HepG2 (cell line): ENCODE measurements around the gene ART1. TPM values are rescaled to one million over a fixed set of nuclear protein-coding genes. Genes with fewer than 3 reads are reported as not detected.
A peak's percentile ranks its signal among the peaks of the same experiment; 100 is the strongest.

Experiments
- CHCHD3 ChIP-seq: sonication (generic); formaldehyde crosslinking; IDR thresholded peaks from 2 replicates; pipeline ENCODE4 v1.8.0; 2022; ENCODE audit warnings: mild to moderate bottlenecking, missing genetic modification reagents, moderate library complexity
- DNMT3B ChIP-seq: conservative IDR thresholded peaks from 2 replicates; pipeline ENCODE4 v1.6.1; 2016; ENCODE audit warnings: missing biosample characterization, control low read depth
- FUBP1 ChIP-seq: sonication (generic); formaldehyde crosslinking; IDR thresholded peaks from 2 replicates; pipeline ENCODE4 v1.5.1; 2020; ENCODE audit warnings: missing genetic modification reagents, mild to moderate bottlenecking, borderline replicate concordance
- GTF2F1 ChIP-seq: fragments of 150-350 bp; IDR thresholded peaks from 2 replicates; pipeline ENCODE4 v1.6.1; 2014; ENCODE audit warnings: low read length
- MED1 ChIP-seq: sonication (generic); formaldehyde crosslinking; IDR thresholded peaks from 2 replicates; pipeline ENCODE4 v1.4.0; 2020; ENCODE audit warnings: missing genetic modification reagents
- MIXL1 ChIP-seq: IDR thresholded peaks from 2 replicates; pipeline ENCODE4 v1.6.1; 2016
- MLXIP ChIP-seq: sonication (generic); formaldehyde crosslinking; IDR thresholded peaks from 2 replicates; pipeline ENCODE4 v1.9.0; 2021; ENCODE audit warnings: missing genetic modification reagents, borderline replicate concordance
- NFKB2 ChIP-seq: sonication (generic); formaldehyde crosslinking; IDR thresholded peaks from 2 replicates; pipeline ENCODE4 v1.4.0; 2020; ENCODE audit warnings: missing genetic modification reagents, borderline replicate concordance
- PITX1 ChIP-seq: sonication (generic); formaldehyde crosslinking; IDR thresholded peaks from 2 replicates; pipeline ENCODE4 v1.5.1; 2020; ENCODE audit warnings: mild to moderate bottlenecking, missing genetic modification reagents
- RFX5 ChIP-seq: IDR thresholded peaks from 2 replicates; pipeline ENCODE4 v1.6.1; 2011; ENCODE audit warnings: low read depth, low read length, improper control_type of control experiment
- SP1 ChIP-seq, 2 experiments: fragments of 450-650 bp in 1 of 2; sonication (generic) in 1 of 2; formaldehyde crosslinking in 1 of 2; IDR thresholded peaks; 2 replicates each; pipeline versions ENCODE4 v1.4.0 to v1.6.1; 2016 to 2020; ENCODE audit warnings: missing genetic modification reagents in 1 of 2
- SP4 ChIP-seq: sonication (generic); formaldehyde crosslinking; IDR thresholded peaks from 2 replicates; pipeline ENCODE4 v1.8.1; 2023; ENCODE audit warnings: mild to moderate bottlenecking, missing genetic modification reagents
- ZNF10 ChIP-seq: sonication (generic); formaldehyde crosslinking; IDR thresholded peaks from 2 replicates; pipeline ENCODE4 v1.4.0; 2020; ENCODE audit warnings: mild to moderate bottlenecking, low read depth, missing genetic modification reagents, borderline replicate concordance
- ZNF263 ChIP-seq: sonication (generic); formaldehyde crosslinking; IDR thresholded peaks from 2 replicates; pipeline ENCODE4 v1.4.0; 2020; ENCODE audit warnings: missing genetic modification reagents
- ZNF430 ChIP-seq: sonication (generic); formaldehyde crosslinking; IDR thresholded peaks from 2 replicates; pipeline ENCODE4 v1.9.0; 2021; ENCODE audit warnings: mild to moderate bottlenecking, missing genetic modification reagents
- ZNF687 ChIP-seq: sonication (generic); formaldehyde crosslinking; IDR thresholded peaks from 2 replicates; pipeline ENCODE4 v1.5.1; 2020; ENCODE audit warnings: mild to moderate bottlenecking, missing genetic modification reagents, moderate library complexity
- ZNF773 ChIP-seq: sonication (generic); formaldehyde crosslinking; IDR thresholded peaks from 2 replicates; pipeline ENCODE4 v1.4.0; 2020; ENCODE audit warnings: missing genetic modification reagents, borderline replicate concordance
- ZNF782 ChIP-seq: sonication (generic); formaldehyde crosslinking; IDR thresholded peaks from 2 replicates; pipeline ENCODE4 v1.4.0; 2020; ENCODE audit warnings: missing genetic modification reagents, mild to moderate bottlenecking, borderline replicate concordance
- ZNF891 ChIP-seq: sonication (generic); formaldehyde crosslinking; IDR thresholded peaks from 2 replicates; pipeline ENCODE4 v1.5.0; 2020; ENCODE audit warnings: mild to moderate bottlenecking, missing genetic modification reagents
- ZSCAN9 ChIP-seq: IDR thresholded peaks from 2 replicates; pipeline ENCODE4 v1.6.1; 2016; ENCODE audit warnings: borderline replicate concordance
- polyA plus RNA-seq, 8 experiments: library from polyadenylated mRNA; depleted of rRNA in 3 of 8; stranded (reverse) in 7 of 8; unstranded in 1 of 8; fragments of >200 nt; fragmentation: Illumina TruSeq in 4 of 8; extraction: Trizol in 4 of 8; gene quantifications; 2 replicates each; pipeline versions ENCODE4 v1.2.1 to v1.2.3, GENCODE V29; 2011 to 2016; ENCODE audit warnings: low read depth in 4 of 8, missing spikeins in 1 of 8, mixed read lengths in 1 of 8; ENCODE audit not compliant: insufficient read depth in 1 of 8
- total RNA-seq, 5 experiments: library from RNA; depleted of rRNA; stranded (reverse); fragments of >200 nt; fragmentation: Illumina TruSeq; extraction: Trizol; gene quantifications; 2 replicates each; pipeline ENCODE4 v1.2.3, GENCODE V29; 2016; ENCODE audit warnings: low read depth in 1 of 5

Gene ART1
- total and polyA plus RNA-seq, 2 of the 13 experiments (the other 11 are each of a cell fraction or from before 2014, with no cell fraction given) = not detected

GRCh38 chr11:3642071-3642951 lies 2.6 kb upstream of the ART1 start (continued):
- no peak for TF ChIP-seq ZNF891
- no peak for TF ChIP-seq PITX1 (CRISPR knock-in tag)
- TF ChIP-seq ZNF773 = no peak
- peak; percentile 45; the same call in 1 of the 2 replicates for TF ChIP-seq MED1 (CRISPR knock-in tag)
- TF ChIP-seq ZNF687 (CRISPR knock-in tag) = peak; percentile 90
- TF ChIP-seq ZNF10 = no peak
- TF ChIP-seq ZNF782 (CRISPR knock-in tag) = peak; percentile 62; the same call in 1 of the 2 replicates
- no peak for TF ChIP-seq FUBP1 (CRISPR knock-in tag)
- TF ChIP-seq SP4 (CRISPR knock-in tag) = peak; percentile 77
- TF ChIP-seq CHCHD3 (CRISPR knock-in tag) = no peak
- TF ChIP-seq SP1 (IDR thresholded peaks at IDR 0.05) = no peak
- no peak; the same call in none of the 2 replicates for TF ChIP-seq SP1 (CRISPR knock-in tag; IDR thresholded peaks at IDR 0.05)
- no peak for TF ChIP-seq MIXL1 (CRISPR knock-in tag)
- no peak for TF ChIP-seq RFX5
- TF ChIP-seq ZNF430 (CRISPR knock-in tag) = peak; percentile 82; the same call in 1 of the 2 replicates
- TF ChIP-seq GTF2F1 = no peak
- peak; percentile 69 for TF ChIP-seq ZNF263 (CRISPR knock-in tag)
- TF ChIP-seq NFKB2 (CRISPR knock-in tag) = peak; percentile 61; the same call in 1 of the 2 replicates
- no peak for TF ChIP-seq DNMT3B (CRISPR knock-in tag)
- TF ChIP-seq MLXIP (CRISPR knock-in tag) = no peak
- TF ChIP-seq ZSCAN9 (CRISPR knock-in tag) = no peak
